Caco-2 (cell line): Measurements from ENCODE around the gene RPRD2. TPM values are rescaled to one million over a fixed set of nuclear protein-coding genes. Genes with fewer than 3 reads are reported as not detected.

ENCODE experiments used
- BruUV-seq: library from RNA; stranded (reverse); fragments of 400-500 nt; replicated peaks from 2 replicates; lab custom pipeline; 2021; lab: Mats Ljungman, UMichigan
- CTCF ChIA-PET: fragments of 300-600 bp; sonication (Branson Sonifier 250); formaldehyde crosslinking; loops from one replicate; lab custom pipeline; 2022; ENCODE audit warnings: antibody characterized with exemption; lab: Charles Lee
- POLR2A ChIA-PET: fragments of 300-600 bp; sonication (Branson Sonifier 250); formaldehyde crosslinking; loops from one replicate; lab custom pipeline; 2022; ENCODE audit warnings: antibody characterized with exemption; lab: Charles Lee
- DNase-seq, 2 experiments: peaks; one replicate each; pipeline versions ENCODE4 v3.0.0 to v3.0.0-alpha.2; 2020 to 2022
- H3K27me3 ChIP-seq: replicated peaks from 2 replicates; pipeline ENCODE4 v1.6.0; 2011; ENCODE audit warnings: low read length; ENCODE audit not compliant: control insufficient read depth, insufficient read depth
- H3K36me3 ChIP-seq: 2 replicates; pipeline ENCODE4 v1.5.1; 2011; ENCODE audit warnings: low read length; ENCODE audit not compliant: control insufficient read depth, insufficient read depth
- H3K4me1 ChIP-seq: fragments of 250-450 bp; sonication (Bioruptor Pico); 2 replicates; pipeline ENCODE4 v1.5.1; 2020; ENCODE audit warnings: mild to moderate bottlenecking
- H3K4me3 ChIP-seq: 2 replicates; pipeline ENCODE4 v1.5.1; 2011; ENCODE audit warnings: low read depth, mild to moderate bottlenecking, control low read depth, low read length
- H3K9me3 ChIP-seq: fragments of 250-450 bp; sonication (Bioruptor Pico); 2 replicates; pipeline ENCODE4 v1.5.1; 2020; ENCODE audit warnings: mild to moderate bottlenecking, moderate library complexity
- H3K27ac Mint-ChIP-seq: one replicate; pipeline ENCODE4 v1.8.0; 2022; ENCODE audit warnings: mixed read lengths; ENCODE audit not compliant: unreplicated experiment
- H3K27me3 Mint-ChIP-seq: one replicate; pipeline ENCODE4 v1.8.0; 2022; ENCODE audit warnings: mixed read lengths; ENCODE audit not compliant: insufficient read depth, unreplicated experiment
- H3K36me3 Mint-ChIP-seq: one replicate; pipeline ENCODE4 v1.8.0; 2022; ENCODE audit warnings: mild to moderate bottlenecking, mixed read lengths; ENCODE audit not compliant: insufficient read depth, unreplicated experiment
- H3K4me1 Mint-ChIP-seq: one replicate; pipeline ENCODE4 v1.8.0; 2022; ENCODE audit warnings: low read depth, mixed read lengths; ENCODE audit not compliant: unreplicated experiment
- H3K4me3 Mint-ChIP-seq: one replicate; pipeline ENCODE4 v1.8.0; 2022; ENCODE audit warnings: mild to moderate bottlenecking, moderate library complexity, mixed read lengths; ENCODE audit not compliant: unreplicated experiment
- H3K9me3 Mint-ChIP-seq: one replicate; pipeline ENCODE4 v1.8.0; 2022; ENCODE audit warnings: mixed read lengths; ENCODE audit not compliant: unreplicated experiment
- CTCF ChIP-seq, 2 experiments: fragments of 200-600 bp in 1 of 2; IDR thresholded peaks; 1 replicate in 1 of 2; 2 replicates in 1 of 2; pipeline versions ENCODE4 v1.5.1 to v1.8.0; 2011 to 2022; ENCODE audit warnings: antibody characterized with exemption in 1 of 2, control low read depth in 1 of 2, inconsistent platforms in 1 of 2, low read depth in 1 of 2, low read length in 1 of 2, mild to moderate bottlenecking in 1 of 2, moderate library complexity in 1 of 2; ENCODE audit not compliant: insufficient read depth in 1 of 2, severe bottlenecking in 1 of 2, unreplicated experiment in 1 of 2
- intact Hi-C: fragments of 100-400 bp; cut with micrococcal nuclease; formaldehyde crosslinking; loops from one replicate; pipeline ENCODE4 v1.10.0; 2022; ENCODE audit not compliant: unreplicated experiment
- total RNA-seq: library from RNA; stranded (reverse); gene quantifications from 2 replicates; pipeline ENCODE4 v1.2.3, GENCODE V29; 2022

The RPRD2 gene
- total RNA-seq, 1 experiment from 2014 or later: 24.3 TPM

- intact Hi-C loops: no loop called here
- Histone ChIP-seq H3K4me1 (peaks cover under 1% of the 10 kb centered on the region; the same call in 1 of the 2 replicates), H3K4me3 (no peak overlapping the region), H3K9me3 (no peaks in the 10 kb centered on the region), H3K27me3 (no peaks in the 10 kb centered on the region), H3K36me3 (peaks cover 5% of the 10 kb centered on the region)
- BruUV-seq: no TSS peak
- H3K4me3 Mint-ChIP-seq: no peak overlapping the region
- TF ChIP-seq CTCF (IDR thresholded peaks at IDR 0.05; ENCODE audit: insufficient read depth in 1 of 2, low read depth in 1 of 2, low read length in 1 of 2, severe bottlenecking in 1 of 2, unreplicated experiment in 1 of 2): no peak
- DNase-seq: no peak
- H3K9me3 Mint-ChIP-seq: no peaks in the 10 kb centered on the region
- no peaks in the 10 kb centered on the region for H3K27me3 Mint-ChIP-seq
- no peak overlapping the region for H3K27ac Mint-ChIP-seq
- ChIA-PET POLR2A (no interaction called here), CTCF (no interaction called here)
- peaks cover 11% of the 10 kb centered on the region for H3K4me1 Mint-ChIP-seq
- peaks cover 65% of the 10 kb centered on the region for H3K36me3 Mint-ChIP-seq
These were observed 108.8 kb downstream of the RPRD2 start for GRCh38 chr1:150472601-150473200.

GRCh38 chr1:150473659-150474058, 109.7 kb downstream of the RPRD2 start:
- ChIA-PET CTCF (no interaction called here), POLR2A (no interaction called here)
- TF ChIP-seq CTCF (IDR thresholded peaks at IDR 0.05; ENCODE audit: insufficient read depth in 1 of 2, low read depth in 1 of 2, low read length in 1 of 2, severe bottlenecking in 1 of 2, unreplicated experiment in 1 of 2): no peak
- Histone ChIP-seq H3K4me1 (peaks cover 5% of the 10 kb centered on the region; the same call in 1 of the 2 replicates), H3K27me3 (no peaks in the 10 kb centered on the region), H3K4me3 (no peak overlapping the region), H3K36me3 (peaks cover 5% of the 10 kb centered on the region), H3K9me3 (no peaks in the 10 kb centered on the region)
- H3K27me3 Mint-ChIP-seq: no peaks in the 10 kb centered on the region
- intact Hi-C loops: no loop called here
- no peak overlapping the region for H3K27ac Mint-ChIP-seq
- no peak for DNase-seq
- H3K36me3 Mint-ChIP-seq: peaks cover 57% of the 10 kb centered on the region
- H3K4me1 Mint-ChIP-seq: peaks cover 11% of the 10 kb centered on the region
- H3K9me3 Mint-ChIP-seq: no peaks in the 10 kb centered on the region
- H3K4me3 Mint-ChIP-seq: no peak overlapping the region
- BruUV-seq: no TSS peak

DNA sequence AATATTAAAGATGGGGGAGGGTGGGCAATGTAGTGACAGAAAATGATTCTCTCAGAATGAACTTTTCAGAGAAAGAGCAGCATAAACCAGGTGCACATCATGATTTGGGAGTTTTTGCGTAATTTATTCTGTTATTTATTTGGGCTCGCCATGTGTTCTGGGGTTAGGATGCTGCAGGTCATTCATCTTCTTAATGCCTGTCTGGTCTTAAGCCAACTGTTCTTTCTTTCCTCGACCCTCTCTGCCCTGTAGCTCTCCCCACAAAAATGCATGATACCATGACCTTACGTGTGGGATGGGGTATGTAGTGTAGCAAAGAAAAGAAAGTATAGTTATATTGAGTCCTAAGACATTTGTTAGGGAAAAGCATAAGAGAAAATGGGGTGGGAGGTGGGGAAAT, 110.9 kb downstream of the RPRD2 start:
- Mint-ChIP-seq H3K4me1 (peaks cover 16% of the 10 kb centered on the region), H3K9me3 (no peaks in the 10 kb centered on the region), H3K4me3 (no peak overlapping the region), H3K27me3 (no peaks in the 10 kb centered on the region), H3K36me3 (peaks cover 62% of the 10 kb centered on the region), H3K27ac (no peak overlapping the region)
- DNase-seq: no peak
- Histone ChIP-seq H3K4me1 (peaks cover 14% of the 10 kb centered on the region), H3K27me3 (no peaks in the 10 kb centered on the region), H3K36me3 (peaks cover 5% of the 10 kb centered on the region), H3K9me3 (no peaks in the 10 kb centered on the region), H3K4me3 (no peak overlapping the region)
- ChIA-PET CTCF (no interaction called here), POLR2A (no interaction called here)
- no TSS peak for BruUV-seq
- intact Hi-C loops: no loop called here
- no peak for TF ChIP-seq CTCF (IDR thresholded peaks at IDR 0.05; ENCODE audit: insufficient read depth in 1 of 2, low read depth in 1 of 2, low read length in 1 of 2, severe bottlenecking in 1 of 2, unreplicated experiment in 1 of 2)
